ENCODE results near the gene KCNIP1.

DNA sequence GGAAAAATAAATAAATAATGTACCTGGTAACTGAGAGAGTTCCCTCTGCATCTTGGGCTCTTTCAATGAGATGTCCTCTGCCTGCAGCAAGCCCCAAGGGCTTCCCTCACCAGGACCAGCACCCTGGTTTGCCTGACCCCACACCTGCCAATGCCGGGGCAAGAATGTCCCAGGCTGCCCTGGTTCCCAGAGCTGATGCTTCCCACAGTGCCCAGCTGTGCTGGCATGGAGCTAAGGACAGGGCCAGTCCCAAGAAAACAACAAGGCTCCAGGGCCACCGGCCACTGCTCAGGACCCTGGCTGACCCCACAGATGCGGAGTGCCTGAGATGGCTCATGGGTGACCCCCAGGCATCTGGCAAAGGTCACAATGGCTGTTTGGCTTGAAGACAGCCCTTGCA, 123.5 kb downstream of the KCNIP1 start:
- TF ChIP-seq, protein P1, sequence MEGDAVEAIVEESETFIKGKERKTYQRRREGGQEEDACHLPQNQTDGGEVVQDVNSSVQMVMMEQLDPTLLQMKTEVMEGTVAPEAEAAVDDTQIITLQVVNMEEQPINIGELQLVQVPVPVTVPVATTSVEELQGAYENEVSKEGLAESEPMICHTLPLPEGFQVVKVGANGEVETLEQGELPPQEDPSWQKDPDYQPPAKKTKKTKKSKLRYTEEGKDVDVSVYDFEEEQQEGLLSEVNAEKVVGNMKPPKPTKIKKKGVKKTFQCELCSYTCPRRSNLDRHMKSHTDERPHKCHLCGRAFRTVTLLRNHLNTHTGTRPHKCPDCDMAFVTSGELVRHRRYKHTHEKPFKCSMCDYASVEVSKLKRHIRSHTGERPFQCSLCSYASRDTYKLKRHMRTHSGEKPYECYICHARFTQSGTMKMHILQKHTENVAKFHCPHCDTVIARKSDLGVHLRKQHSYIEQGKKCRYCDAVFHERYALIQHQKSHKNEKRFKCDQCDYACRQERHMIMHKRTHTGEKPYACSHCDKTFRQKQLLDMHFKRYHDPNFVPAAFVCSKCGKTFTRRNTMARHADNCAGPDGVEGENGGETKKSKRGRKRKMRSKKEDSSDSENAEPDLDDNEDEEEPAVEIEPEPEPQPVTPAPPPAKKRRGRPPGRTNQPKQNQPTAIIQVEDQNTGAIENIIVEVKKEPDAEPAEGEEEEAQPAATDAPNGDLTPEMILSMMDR (IDR thresholded peaks at IDR 0.05) = no peak
- TF ChIP-seq EP300 (IDR thresholded peaks at IDR 0.05) = no peak

All from tibial nerve (tissue), 4 donors.